Endodermal cell (in vitro differentiated cells): ENCODE measurements around the gene POU6F2. TPM values are rescaled to one million over a fixed set of nuclear protein-coding genes. Genes with fewer than 3 reads are reported as not detected.
A peak's percentile ranks its signal among the peaks of the same experiment; 100 is the strongest.

Experiments
- DNase-seq: peaks from one replicate; pipeline ENCODE4 v3.0.0-alpha.2; 2017
- H3K27ac ChIP-seq: 2 replicates; pipeline ENCODE4 v1.5.1; 2013; ENCODE audit warnings: mild to moderate bottlenecking, low read depth, low read length, moderate library complexity
- H3K27me3 ChIP-seq: 2 replicates; pipeline ENCODE4 v1.6.1; 2013; ENCODE audit warnings: mild to moderate bottlenecking, low read length, moderate library complexity; ENCODE audit not compliant: insufficient read depth, control insufficient read depth, poor library complexity, severe bottlenecking
- H3K36me3 ChIP-seq: 2 replicates; pipeline ENCODE4 v1.7.0; 2013; ENCODE audit warnings: mild to moderate bottlenecking, low read length, moderate library complexity; ENCODE audit not compliant: control insufficient read depth, insufficient read depth
- H3K4me1 ChIP-seq: one replicate; pipeline ENCODE4 v1.7.0; 2013; ENCODE audit warnings: low read length; ENCODE audit not compliant: control insufficient read depth, insufficient read depth
- H3K4me3 ChIP-seq: 2 replicates; pipeline ENCODE4 v1.5.1; 2013; ENCODE audit warnings: mild to moderate bottlenecking, low read length, moderate library complexity
- H3K9ac ChIP-seq: 2 replicates; pipeline ENCODE4 v1.6.1; 2013; ENCODE audit warnings: mild to moderate bottlenecking, low read length, moderate library complexity; ENCODE audit not compliant: poor library complexity, severe bottlenecking; ENCODE audit errors: extremely low read depth
- H3K9me3 ChIP-seq: 2 replicates; pipeline ENCODE4 v1.6.1; 2013; ENCODE audit warnings: mild to moderate bottlenecking, low read length, moderate library complexity; ENCODE audit not compliant: control insufficient read depth
- H3K27ac Mint-ChIP-seq: 2 replicates; pipeline ENCODE4 v1.8.0; 2020; ENCODE audit warnings: mixed read lengths
- H3K27me3 Mint-ChIP-seq: 2 replicates; pipeline ENCODE4 v1.8.0; 2021; ENCODE audit warnings: mild to moderate bottlenecking, mixed read lengths; ENCODE audit not compliant: insufficient read depth
- H3K36me3 Mint-ChIP-seq: 2 replicates; pipeline ENCODE4 v1.8.0; 2020; ENCODE audit warnings: low read depth, mixed read lengths
- H3K4me1 Mint-ChIP-seq: 2 replicates; pipeline ENCODE4 v1.8.0; 2020; ENCODE audit warnings: mixed read lengths
- H3K4me3 Mint-ChIP-seq: 2 replicates; pipeline ENCODE4 v1.8.0; 2020; ENCODE audit warnings: mild to moderate bottlenecking, moderate library complexity, mixed read lengths
- H3K9me3 Mint-ChIP-seq: 2 replicates; pipeline ENCODE4 v1.8.0; 2020; ENCODE audit warnings: mild to moderate bottlenecking, mixed read lengths
- CTCF ChIP-seq: fragments of 200-600 bp; sonication (generic); conservative IDR thresholded peaks from 2 replicates; pipeline ENCODE4 v1.5.0; 2021; ENCODE audit warnings: antibody characterized with exemption, mild to moderate bottlenecking
- WGBS, 2 experiments: methylation state at CpG; one replicate each; pipeline versions ENCODE4 v1.1.5 to v1.1.7; 2013; ENCODE audit warnings: missing lambda C conversion rate in 2 of 2, mixed read lengths in 1 of 2; ENCODE audit not compliant: insufficient coverage in 1 of 2, insufficient read length in 1 of 2; 5-methylcytosine and 5-hydroxymethylcytosine counted together
- total RNA-seq, 2 donors: library from RNA; stranded (reverse); fragmentation: NEBNext Ultra II Directional in 1 of 2; extraction: Animal tissue kit (Norgen Biotek cat#: 25700) in 1 of 2; gene quantifications; 2 replicates in 1 of 2; 3 replicates in 1 of 2; pipeline ENCODE4 v1.2.1, GENCODE V29; 2021

Gene POU6F2
- total RNA-seq, 2 donors from 2014 or later = 6.0 to 10.0 TPM

GRCh38 chr7:39027491-39027890 lies 49.8 kb downstream of the POU6F2 start:
- Mint-ChIP-seq H3K9me3 (peaks cover 12% of the 10 kb centered on the region), H3K27ac (no peak overlapping the region), H3K4me1 (no peaks in the 10 kb centered on the region), H3K36me3 (peaks cover 14% of the 10 kb centered on the region), H3K27me3 (no peaks in the 10 kb centered on the region), H3K4me3 (no peak overlapping the region)
- no peak overlapping the region for H3K9ac ChIP-seq
- H3K4me1 ChIP-seq = no peaks in the 10 kb centered on the region
- no peak for TF ChIP-seq CTCF
- 80% methylated on average over 4 of the region's 4 CpGs; no CpG with 5 or more reads in 1 of the 2 experiments for WGBS, 2 experiments
- no peaks in the 10 kb centered on the region for H3K27me3 ChIP-seq
- H3K4me3 ChIP-seq = no peak overlapping the region
- no peak for DNase-seq
- no peak overlapping the region for H3K27ac ChIP-seq
- H3K36me3 ChIP-seq = no peaks in the 10 kb centered on the region
- peaks cover 10% of the 10 kb centered on the region for H3K9me3 ChIP-seq

DNA sequence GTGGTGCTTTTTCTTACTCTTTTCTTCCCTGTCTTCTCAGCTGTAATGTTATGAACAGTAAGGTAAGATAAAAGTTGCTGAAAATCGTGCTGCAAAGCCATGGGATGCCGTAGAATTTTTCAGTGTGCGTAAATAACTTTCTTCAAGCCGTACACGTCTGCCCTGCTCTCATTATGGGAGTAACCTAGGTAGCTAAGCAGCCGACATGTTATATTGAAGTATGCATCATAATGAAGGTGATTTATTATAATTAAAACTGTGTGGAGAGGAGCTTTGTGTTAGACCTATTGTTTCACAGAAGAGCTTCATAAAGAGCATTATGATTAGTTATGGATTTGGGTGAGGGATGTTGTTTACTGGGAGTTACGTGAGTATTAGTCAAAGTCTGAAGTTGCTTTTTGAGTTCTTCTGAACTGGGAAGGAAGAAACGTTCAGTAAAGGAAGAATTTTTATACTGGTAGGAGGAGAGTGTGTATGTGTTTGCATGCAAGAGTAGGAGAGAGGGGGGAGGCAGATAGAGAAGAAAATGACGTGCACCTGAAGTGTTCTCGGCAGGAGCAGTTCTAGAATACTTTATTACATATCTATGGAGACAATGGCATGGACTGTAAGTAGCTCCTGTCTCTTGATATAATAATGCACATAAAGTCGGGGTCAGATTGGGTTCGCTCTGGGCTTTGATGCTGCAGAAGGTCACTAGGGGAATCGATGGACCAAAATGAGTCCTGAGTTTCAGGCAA lies 56.3 kb downstream of the POU6F2 start:
- Mint-ChIP-seq H3K4me1 (peaks cover 14% of the 10 kb centered on the region), H3K4me3 (no peak overlapping the region), H3K9me3 (no peaks in the 10 kb centered on the region), H3K27ac (no peak overlapping the region), H3K36me3 (no peaks in the 10 kb centered on the region), H3K27me3 (no peaks in the 10 kb centered on the region)
- Histone ChIP-seq H3K9ac (no peak overlapping the region), H3K4me1 (peaks cover 3% of the 10 kb centered on the region), H3K27me3 (no peaks in the 10 kb centered on the region), H3K4me3 (no peak overlapping the region), H3K9me3 (no peaks in the 10 kb centered on the region), H3K36me3 (no peaks in the 10 kb centered on the region), H3K27ac (peak overlapping the region; percentile 83)
- DNase-seq = no peak
- 70 to 85% methylated on average over 11 of the region's 13 CpGs for WGBS, 2 experiments
- no peak for TF ChIP-seq CTCF

- Mint-ChIP-seq H3K27ac (peak overlapping the region; percentile 8), H3K9me3 (no peaks in the 10 kb centered on the region), H3K4me1 (peaks cover 14% of the 10 kb centered on the region), H3K36me3 (no peaks in the 10 kb centered on the region), H3K4me3 (no peak overlapping the region), H3K27me3 (no peaks in the 10 kb centered on the region)
- Histone ChIP-seq H3K9ac (peak overlapping the region; percentile 13), H3K27ac (no peak overlapping the region), H3K4me1 (peaks cover 3% of the 10 kb centered on the region), H3K36me3 (no peaks in the 10 kb centered on the region), H3K4me3 (no peak overlapping the region), H3K9me3 (no peaks in the 10 kb centered on the region), H3K27me3 (no peaks in the 10 kb centered on the region)
- no peak for TF ChIP-seq CTCF
- no peak for DNase-seq
- 11 to 53% methylated on average over 1 to 4 of the region's 4 CpGs for WGBS, 2 experiments
Measured at GRCh38 chr7:39035156-39035555, 57.4 kb downstream of the POU6F2 start.
